Right cardiac atrium (tissue), 5 donors: ENCODE measurements around the gene APOE. TPM values are rescaled to one million over a fixed set of nuclear protein-coding genes. Genes with fewer than 3 reads are reported as not detected.
A peak's percentile ranks its signal among the peaks of the same experiment; 100 is the strongest.

ENCODE experiments used
- ATAC-seq, 2 donors: fragments of 200-7000 bp; cut with Tn5 transposase; one replicate each; pipeline versions ENCODE4 v1.8.0 to v1.9.1; 2020; ENCODE audit warnings: moderate library complexity in 2 of 2, mild to moderate bottlenecking in 1 of 2
- DNase-seq, 3 donors: peaks; one replicate each; pipeline ENCODE4 v3.0.0-alpha.2; 2020
- H3K27ac ChIP-seq: one replicate; pipeline ENCODE4 v1.5.1; 2013; ENCODE audit warnings: mild to moderate bottlenecking, low read length, control low read depth, moderate library complexity
- H3K27me3 ChIP-seq: one replicate; pipeline ENCODE4 v1.6.1; 2013; ENCODE audit not compliant: control insufficient read depth, insufficient read depth
- H3K4me1 ChIP-seq: one replicate; pipeline ENCODE4 v1.6.1; 2013; ENCODE audit warnings: low read length; ENCODE audit not compliant: control insufficient read depth, insufficient read depth
- H3K4me3 ChIP-seq: one replicate; pipeline ENCODE4 v1.5.1; 2013; ENCODE audit warnings: low read length, control low read depth
- H3K9me3 ChIP-seq: one replicate; pipeline ENCODE4 v1.6.1; 2013; ENCODE audit warnings: low read length; ENCODE audit not compliant: control insufficient read depth
- WGBS: extraction: QIAGEN DNeasy Blood & Tissue Kit; methylation state at CpG from one replicate; pipeline ENCODE4 v1.1.7; 2013; 5-methylcytosine and 5-hydroxymethylcytosine counted together
- intact Hi-C, 4 donors: fragments of 100-400 bp; cut with DNase I; formaldehyde crosslinking; loops; one replicate each; pipeline versions ENCODE4 v1.11.0 to v1.14.0; 2022 to 2023
- polyA plus RNA-seq: library from polyadenylated mRNA; stranded (reverse); fragments of 200-250 nt; gene quantifications from one replicate; pipeline ENCODE4 v1.2.3, GENCODE V29; 2013
- total RNA-seq, 4 donors: library from RNA; stranded (reverse); fragmentation: NEBNext Ultra II Directional; extraction: Animal tissue kit (Norgen Biotek cat#: 25700); gene quantifications; one replicate each; pipeline ENCODE4 v1.2.1, GENCODE V29; 2021
- donor health status: healthy with polysubstance abuse.
- donor health status: DM: no; HTN: yes; CAD: no.
- donor health status: DM: no; HTN: no; CAD: no.
- donor health status: DM: no; HTN: yes; CAD: no; lungs with severe emphysema.
- donor health status: DM: yes; HTN: yes; CAD: no.

The APOE gene
- total and polyA plus RNA-seq, 5 donors, result 28.6 to 109 (median 82.7) TPM

DNA sequence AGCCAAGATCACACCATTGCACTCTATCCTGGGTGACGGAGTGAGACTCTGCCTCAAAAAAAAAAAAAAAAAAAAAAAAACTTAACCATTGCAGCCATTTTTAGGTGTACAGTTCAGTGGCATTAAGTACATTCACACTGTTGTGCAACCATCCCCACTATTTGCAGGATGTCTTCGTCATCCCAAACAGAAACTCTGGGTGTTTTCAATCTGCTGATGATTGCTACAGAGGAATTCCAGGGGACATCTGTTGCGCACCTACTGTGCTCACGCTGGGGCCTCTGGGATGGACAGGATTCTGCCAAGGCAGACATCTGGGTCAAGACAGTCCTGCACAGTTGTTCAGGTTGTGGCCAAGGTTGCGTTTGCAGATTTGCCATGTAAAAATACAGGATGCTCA lies 34.1 kb downstream of the APOE start:
- intact Hi-C loops, result loop anchor here in 1 of 4 donors (5.0 kb wide), 1 partner anchor 32 kb away; the partner anchor contains the start of gene APOE
- Histone ChIP-seq H3K27me3 (no peaks in the 10 kb centered on the region), H3K4me3 (no peak overlapping the region), H3K27ac (no peak overlapping the region), H3K4me1 (peaks cover 1% of the 10 kb centered on the region), H3K9me3 (no peaks in the 10 kb centered on the region)
- no peak for ATAC-seq
- DNase-seq, result no peak
- WGBS, result 85% methylated on average over 5 of the region's 5 CpGs

DNA sequence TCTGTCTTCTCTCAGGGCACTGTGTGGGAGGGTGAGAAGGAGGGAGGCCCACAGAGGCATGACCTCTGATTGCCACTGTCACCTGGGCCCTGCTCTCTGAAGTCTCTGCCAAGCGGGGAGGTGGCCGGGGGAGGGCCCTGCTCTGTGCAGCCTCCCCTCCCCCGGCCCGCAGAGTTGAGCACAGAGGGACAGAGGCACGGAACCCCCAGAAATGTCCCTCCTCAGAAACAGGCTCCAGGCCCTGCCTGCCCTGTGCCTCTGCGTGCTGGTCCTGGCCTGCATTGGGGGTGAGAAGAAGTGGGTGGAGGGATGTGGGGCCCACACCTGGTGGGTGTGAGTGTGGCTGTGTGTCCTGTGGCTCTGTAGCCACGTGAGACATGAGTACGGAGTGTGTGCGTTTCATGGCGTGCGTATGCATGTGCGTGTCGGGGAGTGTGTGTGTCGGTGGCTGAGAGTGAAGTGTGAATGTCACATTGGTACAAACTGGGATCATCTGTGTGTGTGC lies 36.5 kb downstream of the APOE start, which contains the start of gene APOC4:
Gene APOC4, plus strand, starts transcription at position 171 of the 505 bp plus-strand sequence. Its CDS starts 41 bp downstream, at position 212.
- WGBS, result 88% methylated on average over 14 of the region's 14 CpGs
- ATAC-seq, result no peak
- no peak within 1 kb of the TSS for H3K27ac ChIP-seq

DNA sequence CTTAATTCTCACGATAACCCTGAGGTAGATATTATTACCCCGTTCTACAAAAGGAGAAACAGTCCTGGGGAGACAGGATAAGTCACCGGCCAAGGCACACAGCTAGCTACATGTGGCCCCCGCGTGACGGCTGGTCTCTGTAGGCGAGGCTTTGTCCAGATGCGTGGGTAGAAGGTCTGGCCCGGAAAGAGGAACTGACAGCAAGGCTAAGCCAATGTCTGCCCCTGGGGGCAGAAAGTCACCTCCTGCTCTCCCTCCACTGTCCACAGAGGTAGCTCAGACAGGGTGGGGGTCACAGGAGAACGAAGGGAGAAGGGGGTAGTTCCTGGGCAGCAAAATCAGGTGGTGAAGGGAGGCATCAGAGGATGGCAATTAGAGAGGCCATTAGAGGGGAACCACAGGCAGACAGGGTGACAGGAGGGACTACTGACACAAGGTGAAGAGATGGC lies 38.2 kb downstream of the APOE start:
- DNase-seq, result peak in 2 of 3 donors; percentile 72 to 76

More for the DNA sequence above, 36.5 kb downstream of the APOE start, which contains the start of gene APOC4:
- no peaks in the 10 kb centered on the region for H3K9me3 ChIP-seq
- peaks cover 1% of the 10 kb centered on the region for H3K4me1 ChIP-seq
- no peak within 1 kb of the TSS for H3K4me3 ChIP-seq
- DNase-seq, result no peak
- intact Hi-C loops, result loop anchor here in 1 of 4 donors (5.0 kb wide), 1 partner anchor 35 kb away; the partner anchor contains the start of gene APOE
- H3K27me3 ChIP-seq, result no peaks in the 10 kb centered on the region

DNA sequence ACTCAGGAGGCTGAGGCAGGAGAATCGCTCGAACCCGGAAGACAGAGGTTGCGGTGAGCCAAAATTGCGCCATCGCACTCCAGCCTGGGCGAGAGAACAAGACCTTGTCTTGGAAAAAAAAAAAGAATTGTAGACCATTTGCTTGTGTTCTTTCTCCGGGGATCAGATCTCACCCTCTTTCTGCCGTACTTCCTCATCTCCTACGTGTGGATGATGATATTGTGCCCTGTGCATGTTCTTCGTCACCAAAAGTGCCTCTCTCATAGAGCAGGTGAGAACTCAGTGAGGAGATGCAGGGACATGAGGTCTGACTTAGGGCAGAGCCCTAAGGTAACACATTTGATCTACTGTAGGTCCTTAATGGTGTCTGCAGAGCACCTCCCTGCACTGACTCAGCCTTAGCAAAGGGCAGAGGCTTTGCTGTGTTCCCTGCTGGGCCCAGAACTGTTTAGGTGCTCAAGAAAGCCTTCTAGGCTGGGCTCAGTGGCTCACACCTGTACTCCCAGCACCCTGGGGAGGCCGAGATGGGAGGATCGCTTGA lies 41.5 kb downstream of the APOE start:
- WGBS, result 90% methylated on average over 13 of the region's 13 CpGs
- ATAC-seq (no peak), DNase-seq (no peak)
- H3K27me3 ChIP-seq, result no peaks in the 10 kb centered on the region
- H3K9me3 ChIP-seq, result no peaks in the 10 kb centered on the region
- intact Hi-C loops, result loop anchor here in 2 of 4 donors (5.0 kb wide), 2 partner anchors 35 to 45 kb away; partner anchors contain the start of gene APOC1 (in 1 of the 2)
- H3K4me3 ChIP-seq, result no peak overlapping the region
- H3K4me1 ChIP-seq, result peaks cover 1% of the 10 kb centered on the region
- H3K27ac ChIP-seq, result no peak overlapping the region

More for the DNA sequence above, 38.2 kb downstream of the APOE start:
- H3K4me3 ChIP-seq, result no peak overlapping the region
- no peaks in the 10 kb centered on the region for H3K27me3 ChIP-seq
- WGBS, result 38% methylated on average over 10 of the region's 10 CpGs
- H3K4me1 ChIP-seq, result peaks cover 1% of the 10 kb centered on the region
- H3K9me3 ChIP-seq, result no peaks in the 10 kb centered on the region
- intact Hi-C loops, result loop anchor here in 1 of 4 donors (5.0 kb wide), 1 partner anchor 37 kb away; the partner anchor contains the start of gene APOE
- H3K27ac ChIP-seq, result no peak overlapping the region
- ATAC-seq, result peak; percentile 36 to 40

- no peak for DNase-seq
- no peak for ATAC-seq
- H3K4me1 ChIP-seq, result peaks cover 1% of the 10 kb centered on the region
- intact Hi-C loops, result loop anchor here in 2 of 4 donors (5.0 kb wide), 2 partner anchors 36 to 46 kb away; partner anchors contain the start of gene APOC1 (in 1 of the 2)
- no peak overlapping the region for H3K27ac ChIP-seq
- H3K27me3 ChIP-seq, result no peaks in the 10 kb centered on the region
- H3K9me3 ChIP-seq, result no peaks in the 10 kb centered on the region
- 79% methylated on average over 5 of the region's 5 CpGs for WGBS
- no peak overlapping the region for H3K4me3 ChIP-seq
Measured at GRCh38 chr19:44948237-44948636, 42.6 kb downstream of the APOE start.

DNA sequence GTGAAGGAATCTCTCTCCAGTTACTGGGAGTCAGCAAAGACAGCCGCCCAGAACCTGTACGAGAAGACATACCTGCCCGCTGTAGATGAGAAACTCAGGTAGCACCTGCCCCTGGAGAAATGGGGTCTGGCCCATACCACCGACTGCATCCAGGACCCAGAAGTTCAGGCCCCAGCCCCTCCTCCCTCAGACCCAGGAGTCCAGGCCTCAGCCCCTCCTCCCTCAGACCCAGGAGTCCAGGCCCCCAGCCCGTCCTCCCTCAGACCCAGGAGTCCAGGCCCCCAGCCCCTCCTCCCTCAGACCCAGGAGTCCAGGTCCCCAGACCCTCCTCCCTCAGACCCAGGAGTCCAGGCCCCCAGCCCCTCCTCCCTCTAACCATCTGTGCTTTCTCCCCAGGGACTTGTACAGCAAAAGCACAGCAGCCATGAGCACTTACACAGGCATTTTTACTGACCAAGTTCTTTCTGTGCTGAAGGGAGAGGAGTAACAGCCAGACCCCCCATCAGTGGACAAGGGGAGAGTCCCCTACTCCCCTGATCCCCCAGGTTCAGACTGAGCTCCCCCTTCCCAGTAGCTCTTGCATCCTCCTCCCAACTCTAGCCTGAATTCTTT lies 43.3 kb downstream of the APOE start:
- Histone ChIP-seq H3K27me3 (no peaks in the 10 kb centered on the region), H3K9me3 (no peaks in the 10 kb centered on the region), H3K4me1 (peaks cover under 1% of the 10 kb centered on the region), H3K27ac (no peak overlapping the region), H3K4me3 (no peak overlapping the region)
- DNase-seq, result no peak
- no peak for ATAC-seq
- intact Hi-C loops, result loop anchor here in 2 of 4 donors (5.0 kb wide), 2 partner anchors 37 to 47 kb away; partner anchors contain the start of gene APOC1 (in 1 of the 2)
- 81% methylated on average over 5 of the region's 5 CpGs for WGBS

- H3K9me3 ChIP-seq, result no peaks in the 10 kb centered on the region
- H3K4me3 ChIP-seq, result no peak overlapping the region
- no peak overlapping the region for H3K27ac ChIP-seq
- no peaks in the 10 kb centered on the region for H3K4me1 ChIP-seq
- 91% methylated on average over 9 of the region's 9 CpGs for WGBS
- DNase-seq, result no peak
- no peaks in the 10 kb centered on the region for H3K27me3 ChIP-seq
- intact Hi-C loops, result loop anchor here in 2 of 4 donors (5.0 kb wide), 2 partner anchors 37 to 47 kb away; partner anchors contain the start of gene APOC1 (in 1 of the 2)
- ATAC-seq, result no peak
Measured at GRCh38 chr19:44949550-44949949, 44.0 kb downstream of the APOE start.

DNA sequence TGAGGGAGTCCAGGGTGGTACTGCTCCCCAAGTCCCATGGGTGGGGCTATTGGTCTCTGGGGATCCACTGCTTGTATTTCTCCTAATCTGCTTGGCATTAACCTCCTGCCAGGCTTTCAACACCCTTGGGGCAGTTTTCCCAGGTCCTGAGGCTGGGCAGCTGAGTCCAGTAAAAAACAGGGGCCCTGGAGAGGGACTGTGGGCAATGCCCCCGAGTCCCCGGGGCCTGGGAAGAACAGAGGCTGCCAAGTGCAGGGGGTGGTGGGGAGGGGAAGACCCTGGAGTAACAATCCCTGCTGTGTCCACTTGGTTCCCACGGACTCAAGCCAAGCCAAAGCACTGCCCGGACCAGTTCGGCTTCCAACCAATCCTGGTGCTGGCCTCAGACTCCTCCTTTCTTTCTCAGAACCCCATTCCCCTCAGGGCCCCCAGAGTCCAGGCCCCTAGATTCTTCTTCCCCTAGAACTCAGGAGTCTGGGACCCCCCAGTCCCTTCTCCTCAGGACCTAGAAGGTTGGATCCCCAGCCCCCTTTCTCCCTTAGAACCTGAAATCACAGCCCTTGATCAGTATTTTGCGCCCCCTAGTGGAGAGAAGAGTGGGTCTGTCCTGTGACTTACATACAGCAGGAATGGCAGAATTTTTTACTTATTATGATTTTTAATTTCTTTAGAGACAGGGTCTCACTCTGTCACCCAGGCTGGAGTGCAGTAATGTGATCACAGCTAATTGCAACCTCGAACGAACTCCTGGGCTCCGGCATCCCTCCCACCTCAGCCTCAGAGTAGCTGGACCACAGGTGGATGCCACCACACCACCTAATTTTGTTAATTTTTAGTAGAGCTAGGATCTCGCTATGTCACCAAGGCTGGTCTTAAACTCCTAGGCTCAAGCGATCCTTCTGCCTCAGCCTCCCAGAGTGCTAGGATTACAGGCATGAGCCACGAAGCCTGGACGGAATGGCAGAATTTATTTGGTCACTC lies 45.9 kb downstream of the APOE start:
- Histone ChIP-seq H3K27me3 (no peaks in the 10 kb centered on the region), H3K9me3 (no peaks in the 10 kb centered on the region), H3K27ac (no peak overlapping the region), H3K4me1 (peaks cover 5% of the 10 kb centered on the region), H3K4me3 (no peak overlapping the region)
- intact Hi-C loops, result loop anchor here in 3 of 4 donors (5.0 kb wide), 1 partner anchor 49 kb away; no protein-coding TSS in a partner anchor
- peak; percentile 34 to 79 (median 69) for DNase-seq
- WGBS, result 48% methylated on average over 13 of the region's 13 CpGs
- ATAC-seq, result peak; percentile 3 to 6

GRCh38 chr19:44954278-44954648 lies 48.7 kb downstream of the APOE start:
- peaks cover 5% of the 10 kb centered on the region for H3K4me1 ChIP-seq
- H3K27ac ChIP-seq, result peak overlapping the region; percentile 97
- intact Hi-C loops, result loop anchor here in 3 of 4 donors (5.0 kb wide), 1 partner anchor 52 kb away; no protein-coding TSS in a partner anchor

More at GRCh38 chr19:44954278-44954648, 48.7 kb downstream of the APOE start:
- DNase-seq, result no peak
- H3K27me3 ChIP-seq, result no peaks in the 10 kb centered on the region
- peak overlapping the region; percentile 93 for H3K4me3 ChIP-seq
- ATAC-seq, result no peak
- no peaks in the 10 kb centered on the region for H3K9me3 ChIP-seq
- WGBS, result 30% methylated on average over 13 of the region's 13 CpGs
